ENCODE measurements around the gene MTHFD1L.

MTHFD1L gene

DNA sequence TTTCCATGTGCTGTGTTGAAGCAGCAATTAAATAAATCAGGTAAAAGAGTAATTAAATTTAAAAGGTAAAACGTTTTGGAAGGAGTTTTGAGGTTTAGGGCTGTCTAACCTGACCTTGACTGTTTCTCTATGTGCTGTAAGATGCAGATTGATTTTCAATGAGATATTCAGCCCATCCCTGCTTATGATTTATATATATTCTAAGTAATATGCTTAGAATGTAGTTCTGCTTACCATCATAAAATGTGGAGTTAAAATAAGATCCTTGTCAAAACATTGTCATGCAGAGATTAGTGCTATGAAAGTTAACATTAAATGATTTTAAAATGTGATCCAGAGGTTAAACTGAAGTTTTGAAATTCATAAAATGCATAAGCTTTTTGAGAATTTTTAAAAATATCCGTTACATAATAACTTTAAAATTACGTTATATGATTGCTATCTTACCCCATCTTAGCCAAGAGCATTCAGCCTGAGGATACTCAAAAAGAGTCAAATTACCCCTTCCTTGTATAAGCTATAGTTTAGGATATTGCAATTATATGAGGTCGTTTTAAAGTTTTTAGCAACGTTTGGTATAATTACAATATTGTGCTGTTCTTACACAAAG, 122.5 kb downstream of the MTHFD1L start:
- no peak for DNase-seq (ENCODE audit: low read depth, low spot score)

- no peak for DNase-seq (ENCODE audit: low read depth, low spot score)
These were observed 126.0 kb downstream of the MTHFD1L start for GRCh38 chr6:150991487-150991886.

DNA sequence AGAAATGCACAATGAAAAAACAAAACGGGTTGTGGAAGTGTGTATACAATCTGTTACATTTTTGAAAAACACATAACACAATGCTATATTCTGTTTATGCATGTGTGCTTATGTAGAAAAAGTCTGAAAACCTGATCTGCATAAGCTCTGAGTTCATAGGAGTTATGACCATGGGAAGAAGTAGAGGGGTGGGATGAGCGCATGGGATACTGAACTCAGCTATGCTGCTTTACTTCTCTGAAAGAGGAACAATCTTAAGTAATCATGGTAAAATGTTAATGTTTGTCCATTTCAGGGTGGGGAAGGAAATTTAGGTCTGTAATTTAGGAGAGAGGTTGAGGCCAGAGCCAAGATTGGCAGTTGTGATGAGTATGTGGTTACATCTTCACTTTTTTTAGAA, 126.8 kb downstream of the MTHFD1L start:
- no peak for DNase-seq (ENCODE audit: low read depth, low spot score)

DNA sequence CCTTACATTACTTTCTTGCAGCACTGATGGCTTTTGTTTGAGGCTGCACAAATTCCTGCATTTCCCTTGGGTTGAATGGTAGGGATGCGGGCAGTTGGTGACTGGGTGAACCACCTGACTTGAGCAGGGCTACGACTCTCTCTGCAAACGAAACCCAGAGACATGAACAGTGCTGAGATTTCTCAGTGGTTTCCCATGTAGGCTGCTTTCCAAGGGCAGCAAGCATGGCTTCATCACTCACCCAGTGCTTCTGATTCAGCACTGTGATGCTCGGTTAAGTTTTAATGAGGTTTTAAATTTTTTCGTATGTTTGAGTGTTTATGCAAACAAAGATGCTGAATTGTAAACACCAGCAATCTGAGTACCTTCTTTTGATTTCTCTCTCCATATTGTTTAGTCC, 127.2 kb downstream of the MTHFD1L start:
- no peak for DNase-seq (ENCODE audit: low read depth, low spot score)

- no peak for DNase-seq (ENCODE audit: low read depth, low spot score)
These were observed 127.8 kb downstream of the MTHFD1L start for GRCh38 chr6:150993253-150993652.

DNA sequence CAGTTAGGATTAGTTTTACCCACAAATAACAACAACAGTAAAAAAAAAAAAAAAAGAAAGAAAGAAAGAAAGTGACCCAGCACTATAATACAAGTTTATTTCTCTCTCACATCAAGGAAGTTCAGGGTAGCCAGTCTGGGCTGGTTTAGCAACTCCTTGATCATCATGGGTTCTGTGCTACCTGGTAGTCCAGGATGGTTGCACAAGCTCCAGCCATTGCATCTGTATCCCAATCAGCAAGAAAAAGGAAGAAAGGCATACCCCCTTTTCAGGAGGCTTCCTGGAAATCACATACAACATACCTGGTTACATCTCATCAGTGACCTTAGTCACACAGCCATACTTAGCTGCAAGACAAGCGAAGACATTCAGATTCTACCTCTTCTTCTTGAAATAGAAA, 128.5 kb downstream of the MTHFD1L start:
- no peak for DNase-seq (ENCODE audit: low read depth, low spot score)

DNA sequence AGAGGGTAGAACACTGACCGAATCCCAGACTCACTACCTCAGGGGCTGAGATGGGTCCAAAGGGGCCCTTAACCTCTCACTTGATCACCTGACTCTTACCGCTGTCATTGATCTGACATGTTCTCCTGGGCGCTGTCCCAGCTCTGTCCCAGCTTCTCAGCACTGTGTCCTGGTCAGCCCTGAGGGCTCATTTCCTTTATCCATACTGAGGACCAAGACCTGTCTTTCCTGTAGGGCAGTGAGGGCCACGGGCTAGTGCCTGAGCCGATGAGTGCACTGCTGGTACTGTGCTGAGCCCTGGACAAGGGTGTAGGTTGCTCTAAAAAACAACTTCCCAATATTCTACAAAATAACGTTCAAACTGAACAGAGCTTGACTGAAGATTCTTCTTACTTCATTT, 131.5 kb downstream of the MTHFD1L start:
- peak; percentile 57 for DNase-seq (ENCODE audit: low read depth, low spot score)

GRCh38 chr6:150999107-150999506, 133.6 kb downstream of the MTHFD1L start:
- DNase-seq (ENCODE audit: low read depth, low spot score) = no peak

GRCh38 chr6:150999576-150999975, 134.1 kb downstream of the MTHFD1L start:
- DNase-seq (ENCODE audit: low read depth, low spot score) = no peak

DNA sequence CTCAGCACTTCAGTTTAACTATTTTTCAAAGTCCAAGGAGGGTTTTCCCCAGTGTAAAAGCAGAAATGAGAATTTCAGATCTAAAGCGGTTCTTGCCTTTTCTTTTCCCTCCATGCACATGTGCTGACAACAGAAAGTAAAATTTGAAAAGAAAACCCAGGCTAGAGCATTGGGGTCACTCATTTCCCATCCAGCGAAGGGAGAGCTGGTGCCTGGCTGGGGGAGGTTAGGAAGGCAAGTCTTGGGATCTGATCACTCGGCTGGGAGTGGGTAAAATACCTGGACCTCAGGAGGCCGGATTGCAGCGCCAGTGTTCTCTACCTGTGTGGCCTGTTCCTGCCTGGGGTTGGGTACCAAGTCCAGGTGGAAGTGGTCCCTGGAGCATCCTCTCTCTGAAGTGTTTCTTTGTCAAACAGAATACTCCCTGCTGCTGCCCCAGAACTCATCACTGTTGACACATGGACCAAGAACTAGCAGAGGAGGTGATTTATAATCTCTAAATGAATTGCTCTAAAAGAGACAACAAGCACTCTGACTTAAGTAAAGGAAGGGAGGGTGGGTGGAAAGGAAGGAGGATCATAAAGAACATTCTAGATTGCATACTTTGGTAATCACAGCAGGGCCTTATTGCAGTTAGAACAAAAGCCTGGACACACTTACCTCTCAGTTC, 136.0 kb downstream of the MTHFD1L start:
- DNase-seq (ENCODE audit: low read depth, low spot score) = no peak

DNA sequence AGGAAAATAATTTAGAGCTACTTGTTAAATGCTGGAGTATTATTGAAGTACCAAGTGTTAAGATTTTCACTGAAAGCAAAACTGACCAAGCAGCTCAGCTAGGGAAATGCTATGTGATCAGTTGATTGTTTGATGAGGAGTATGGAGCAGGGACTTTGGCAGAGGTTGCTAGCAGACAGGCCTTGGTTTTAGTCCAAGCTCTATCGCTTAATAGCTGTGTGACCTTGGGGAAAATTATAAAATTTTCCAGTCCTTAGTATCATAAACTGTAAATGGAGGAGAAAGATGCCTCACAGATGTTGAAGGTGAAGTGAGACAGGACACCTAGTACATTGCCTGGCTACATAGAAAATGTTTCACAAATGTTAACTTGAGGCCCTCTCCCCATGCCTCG, 136.6 kb downstream of the MTHFD1L start:
- DNase-seq (ENCODE audit: low read depth, low spot score) = no peak

DNA sequence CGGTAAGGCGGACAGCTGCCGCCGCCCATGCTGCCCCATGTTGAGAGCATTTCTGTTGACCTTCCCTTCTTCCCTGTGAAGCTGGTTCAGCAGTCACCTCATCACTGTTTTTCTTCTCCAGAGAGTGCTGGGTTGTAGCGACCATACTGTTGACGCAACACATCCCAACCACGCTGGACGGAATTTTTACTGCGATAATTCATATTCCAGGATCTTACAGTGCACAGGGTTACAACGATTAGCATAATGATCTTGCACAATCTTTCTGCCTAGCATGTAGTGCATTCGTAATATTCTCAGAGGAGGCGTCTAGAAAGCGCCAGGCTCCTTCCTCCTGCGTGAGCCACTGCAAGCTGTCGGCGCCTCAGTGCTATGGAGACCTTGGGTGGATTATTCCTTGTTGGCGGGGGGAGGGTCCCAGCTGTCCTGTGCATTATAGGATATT, 137.0 kb downstream of the MTHFD1L start:
- DNase-seq (ENCODE audit: low read depth, low spot score) = no peak

GRCh38 chr6:151004383-151005024, 139.0 kb downstream of the MTHFD1L start:
- no peak for DNase-seq (ENCODE audit: low read depth, low spot score)

DNA sequence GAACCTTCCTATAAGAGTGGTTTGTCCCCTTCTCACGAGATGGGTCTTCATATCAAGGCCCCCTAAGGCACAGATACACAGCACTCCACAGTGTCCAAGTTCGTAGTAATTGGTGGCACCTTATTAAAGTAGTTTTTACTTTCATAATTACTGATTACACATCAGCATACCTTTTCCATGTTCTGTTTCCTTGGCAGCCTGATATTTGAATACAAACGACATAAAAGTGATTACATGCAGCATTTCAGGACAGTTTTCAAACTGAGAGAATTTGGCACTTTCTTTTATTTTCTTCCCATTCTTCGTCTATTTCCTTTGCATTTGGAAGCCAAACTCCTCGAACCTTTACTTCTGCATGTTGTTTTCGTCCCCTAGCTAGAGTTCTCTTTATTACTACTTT, 139.7 kb downstream of the MTHFD1L start:
- DNase-seq (ENCODE audit: low read depth, low spot score) = no peak

DNA sequence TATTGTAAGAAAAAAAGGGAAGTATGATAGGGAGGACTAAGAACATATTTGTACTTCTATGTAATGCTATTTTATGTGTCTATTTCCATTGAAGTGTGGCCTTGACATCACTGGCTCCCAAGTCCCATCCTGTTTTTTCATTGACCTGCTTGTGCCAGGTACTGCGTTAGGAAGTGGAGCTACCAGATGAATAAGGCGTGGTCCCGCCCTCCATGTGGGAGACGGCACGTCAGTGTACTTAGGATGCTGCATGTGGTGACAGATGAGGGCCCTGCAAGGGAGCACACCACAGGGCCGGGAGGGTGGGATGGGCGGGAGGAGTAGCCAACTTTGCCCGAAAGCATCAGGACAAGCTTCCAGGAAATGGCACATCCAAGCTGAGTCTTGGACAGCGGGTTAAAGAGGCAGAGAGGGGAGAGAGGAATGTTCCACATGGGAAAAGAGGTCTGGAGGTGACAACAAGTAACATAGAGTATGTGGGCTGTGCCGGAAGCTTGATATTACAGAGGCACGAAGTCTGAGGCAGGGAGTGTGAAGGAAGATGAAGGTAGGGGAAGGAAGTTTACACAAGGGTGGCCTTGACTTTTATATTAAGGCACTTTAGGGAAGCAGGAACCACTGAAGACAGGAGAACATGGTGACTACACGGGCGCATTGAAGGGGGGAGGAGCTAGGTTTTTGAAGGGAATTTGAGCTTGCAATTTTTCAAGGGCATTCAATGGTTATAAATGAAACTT, 140.6 kb downstream of the MTHFD1L start:
- no peak for DNase-seq (ENCODE audit: low read depth, low spot score)

DNA sequence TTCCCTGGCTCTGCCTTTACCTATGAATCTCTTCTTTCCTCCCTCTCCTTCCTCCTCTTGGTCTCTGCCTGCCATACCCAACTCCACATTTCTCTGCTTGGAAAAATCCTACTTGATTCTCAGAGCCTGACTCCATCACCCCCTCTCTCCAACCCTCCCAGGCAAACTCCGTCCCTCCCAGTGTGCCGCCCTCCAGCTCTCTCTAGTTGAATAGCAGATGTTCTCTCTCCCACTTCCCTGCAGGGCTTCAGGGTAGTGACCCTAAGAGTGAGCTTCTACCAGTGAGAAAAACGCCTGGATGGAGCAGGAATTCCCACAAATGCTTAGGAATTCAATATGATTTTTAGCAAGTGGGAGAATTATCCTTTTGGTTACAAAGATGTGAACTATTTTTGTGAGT, 141.6 kb downstream of the MTHFD1L start:
- no peak for DNase-seq (ENCODE audit: low read depth, low spot score)

- DNase-seq (ENCODE audit: low read depth, low spot score) = no peak
These were observed 142.4 kb downstream of the MTHFD1L start for GRCh38 chr6:151007922-151008321.

GRCh38 chr6:151008425-151008824, 142.9 kb downstream of the MTHFD1L start:
- DNase-seq (ENCODE audit: low read depth, low spot score) = no peak

DNA sequence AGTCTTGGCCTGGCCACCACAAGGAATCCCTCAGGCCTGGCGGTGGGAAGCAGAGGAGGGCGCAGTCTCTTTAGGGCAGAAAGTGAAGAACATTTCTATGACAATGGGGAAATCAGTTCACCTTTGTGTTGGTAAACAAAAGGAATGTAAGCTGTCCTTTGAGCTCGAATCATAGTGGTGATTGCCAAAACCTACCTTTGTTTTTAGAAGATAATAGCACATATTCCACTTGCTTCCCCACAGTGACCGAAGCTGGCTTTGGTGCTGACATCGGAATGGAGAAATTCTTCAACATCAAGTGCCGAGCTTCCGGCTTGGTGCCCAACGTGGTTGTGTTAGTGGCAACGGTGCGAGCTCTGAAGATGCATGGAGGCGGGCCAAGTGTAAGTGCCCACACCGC, 144.1 kb downstream of the MTHFD1L start:
- peak; percentile 58 for DNase-seq (ENCODE audit: low read depth, low spot score)

DNA sequence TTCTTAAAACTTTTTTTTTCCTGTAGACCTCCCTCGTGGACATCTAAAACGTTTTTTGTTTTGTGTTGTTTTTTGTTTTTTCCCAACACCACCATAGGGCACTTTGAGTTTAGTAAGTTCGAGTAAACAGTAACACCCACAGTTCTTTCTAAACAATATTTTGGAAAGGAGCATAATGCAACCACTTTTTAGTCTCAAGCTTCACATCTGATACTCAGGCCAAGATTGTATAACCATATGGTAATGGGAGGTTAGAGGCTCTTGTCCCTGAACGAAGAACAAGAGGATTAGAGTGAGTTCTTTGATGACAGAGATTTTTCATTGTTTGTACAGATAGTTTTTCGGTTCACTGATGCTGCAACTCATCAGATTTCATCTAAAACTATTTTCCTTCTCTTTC, 144.6 kb downstream of the MTHFD1L start:
- no peak for DNase-seq (ENCODE audit: low read depth, low spot score)

GRCh38 chr6:151012321-151013294, 147.1 kb downstream of the MTHFD1L start:
- DNase-seq (ENCODE audit: low read depth, low spot score) = no peak

Measured in ELF-1 (cell line).